NOMO-1 treated with DMSO at 0.1 percent for 48 hours (cell line): Measurements from ENCODE around the gene PTPRCAP.

ENCODE experiments used
- DNase-seq: peaks from one replicate; lab custom pipeline; 2025; ENCODE audit not compliant: unreplicated experiment; lab: John Stamatoyannopoulos, UW

PTPRCAP gene

GRCh38 chr11:67441731-67442351 lies 4.4 kb upstream of the PTPRCAP start:
- DNase-seq: no peak

DNA sequence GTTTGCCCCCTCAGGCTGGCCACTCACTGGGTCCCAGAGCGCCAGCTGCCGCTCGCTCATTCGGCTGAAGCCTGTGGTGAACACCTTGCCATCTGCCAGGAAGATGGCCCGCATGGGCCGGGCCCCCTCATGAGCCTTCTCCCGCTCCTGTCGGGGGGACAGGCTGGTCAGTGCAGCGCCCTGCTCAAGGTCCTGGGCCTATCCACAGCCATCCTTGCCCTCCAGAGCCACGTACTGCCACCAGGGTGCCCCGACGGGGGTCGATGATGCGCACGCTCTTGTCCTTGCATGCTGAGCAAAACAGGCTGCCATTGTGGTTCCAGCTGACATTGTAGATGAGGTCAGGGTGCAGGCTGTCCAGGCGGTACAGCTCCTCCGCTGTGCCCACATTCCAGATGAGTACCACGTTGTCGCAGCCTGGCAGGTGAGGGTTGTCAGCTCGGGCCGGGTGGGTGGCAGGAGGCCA lies 3.6 kb upstream of the PTPRCAP start:
- no peak for DNase-seq

- DNase-seq: no peak
Observed at GRCh38 chr11:67440229-67441097, 3.0 kb upstream of the PTPRCAP start.

DNA sequence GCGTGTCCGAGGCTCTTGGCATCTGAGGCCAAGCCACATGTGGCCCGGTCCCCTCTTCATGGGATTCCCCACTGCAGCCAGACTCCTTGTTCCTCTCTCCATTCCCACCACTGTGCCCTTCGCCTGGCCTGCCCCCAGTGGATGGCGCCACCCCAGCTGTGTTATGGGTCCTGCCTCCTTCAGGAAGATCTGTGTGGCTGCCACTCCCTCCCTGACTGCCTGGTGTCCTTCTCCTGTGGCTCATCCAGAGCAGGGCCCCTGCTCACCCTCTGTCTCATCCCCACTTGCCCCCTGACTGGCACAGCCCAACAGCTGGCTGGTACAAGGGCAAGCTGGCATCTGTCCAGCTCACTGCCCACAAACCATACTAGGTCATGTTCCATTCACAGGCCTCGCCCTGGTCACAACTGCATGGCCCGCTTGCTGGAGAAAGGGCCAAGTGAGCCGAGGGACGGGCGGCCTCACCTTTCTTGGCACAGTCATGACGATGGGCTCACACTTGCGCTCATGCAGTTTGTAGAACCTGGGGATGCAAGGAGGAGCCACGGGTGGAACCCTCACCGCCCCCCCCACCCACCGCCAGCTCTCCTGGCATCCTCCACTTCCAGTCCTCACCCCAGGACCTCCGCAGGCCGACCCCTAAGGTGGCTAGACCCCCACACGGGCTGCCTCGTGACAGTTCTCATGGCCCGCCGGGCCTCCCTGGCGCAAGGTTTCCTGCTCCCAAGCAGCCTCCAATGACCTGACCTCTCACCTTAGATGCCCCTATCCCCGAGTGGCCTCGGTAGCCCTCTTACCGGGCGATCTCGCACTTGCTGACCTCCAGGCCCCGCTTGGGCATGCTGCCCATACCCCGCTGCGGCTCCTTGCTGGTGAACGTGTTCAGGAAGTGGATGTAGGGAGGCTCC lies 2.1 kb upstream of the PTPRCAP start:
- DNase-seq: peak; percentile 32

- DNase-seq: no peak
Observed at GRCh38 chr11:67438158-67438902, 848 bp upstream of the PTPRCAP start.

GRCh38 chr11:67437809-67438157 lies 301 bp upstream of the PTPRCAP start:
- DNase-seq: no peak

DNA sequence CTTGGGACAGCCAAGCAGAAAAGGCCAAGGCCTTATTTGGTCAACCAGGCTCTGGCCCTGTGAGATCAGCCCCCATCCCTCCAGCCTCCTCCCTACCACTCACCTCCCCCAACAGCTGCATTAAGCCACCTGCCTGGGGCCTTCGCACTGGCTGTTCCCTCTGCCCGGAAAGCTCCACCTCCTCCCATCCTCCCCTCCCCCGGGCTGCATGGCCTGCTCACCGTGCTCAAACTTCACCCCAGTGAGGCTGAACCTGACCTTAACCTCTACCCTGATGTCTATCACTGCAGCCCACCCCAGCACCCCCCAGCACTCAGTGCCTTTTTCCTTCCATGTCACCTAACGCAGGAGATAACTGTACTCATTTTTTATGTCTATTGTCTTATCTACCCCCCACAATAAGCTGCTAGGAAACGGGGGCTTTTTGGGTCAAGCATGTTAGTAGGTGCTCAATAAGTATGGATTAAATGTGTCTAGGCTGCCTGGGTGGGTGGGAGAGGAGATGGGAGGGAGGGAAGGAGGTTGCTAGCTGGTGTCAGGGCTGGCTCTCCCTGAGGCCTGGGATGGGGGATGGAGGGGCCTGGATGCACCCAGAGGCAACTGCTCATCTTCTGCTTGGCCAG lies 912 bp downstream of the PTPRCAP start:
- no peak for DNase-seq

DNA sequence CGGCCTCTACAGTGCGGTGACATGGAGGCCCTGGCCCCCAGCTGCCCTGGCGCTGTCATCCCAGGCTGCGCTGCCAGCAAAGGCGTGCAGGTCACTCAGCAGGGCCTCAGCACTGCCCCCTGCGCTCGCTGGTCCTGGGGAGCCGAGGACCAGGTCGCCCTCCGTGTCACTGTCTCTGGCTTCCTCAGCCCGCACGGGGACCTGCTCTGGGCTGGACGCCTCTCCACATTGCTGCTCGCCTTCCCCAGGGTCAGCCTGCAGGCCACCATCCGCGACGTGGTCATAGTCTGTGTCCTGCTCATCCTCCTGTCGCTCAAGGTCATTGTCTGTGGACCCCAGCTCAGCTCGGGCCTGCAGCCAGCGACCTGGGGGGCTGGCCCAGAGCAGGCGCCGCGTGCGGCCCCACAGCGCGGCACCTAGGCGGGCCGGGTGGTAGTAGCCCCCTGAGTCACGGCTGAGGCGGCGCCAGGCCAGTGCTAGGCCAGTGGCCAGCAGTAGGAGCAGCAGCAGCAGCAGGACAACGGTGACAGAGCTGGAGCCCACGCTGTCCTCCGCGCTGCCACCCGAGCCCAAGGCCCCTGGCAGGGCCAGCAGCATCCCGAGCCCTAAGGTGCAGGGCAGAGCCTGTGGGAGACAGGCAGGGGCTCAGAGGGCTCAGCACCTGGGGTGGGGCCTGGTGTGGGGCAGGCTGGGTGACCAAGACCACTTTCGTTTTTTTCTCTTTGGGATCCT lies 1.6 kb downstream of the PTPRCAP start:
- DNase-seq: no peak

- DNase-seq: no peak
Observed at GRCh38 chr11:67435031-67435726, 2.3 kb downstream of the PTPRCAP start.

DNA sequence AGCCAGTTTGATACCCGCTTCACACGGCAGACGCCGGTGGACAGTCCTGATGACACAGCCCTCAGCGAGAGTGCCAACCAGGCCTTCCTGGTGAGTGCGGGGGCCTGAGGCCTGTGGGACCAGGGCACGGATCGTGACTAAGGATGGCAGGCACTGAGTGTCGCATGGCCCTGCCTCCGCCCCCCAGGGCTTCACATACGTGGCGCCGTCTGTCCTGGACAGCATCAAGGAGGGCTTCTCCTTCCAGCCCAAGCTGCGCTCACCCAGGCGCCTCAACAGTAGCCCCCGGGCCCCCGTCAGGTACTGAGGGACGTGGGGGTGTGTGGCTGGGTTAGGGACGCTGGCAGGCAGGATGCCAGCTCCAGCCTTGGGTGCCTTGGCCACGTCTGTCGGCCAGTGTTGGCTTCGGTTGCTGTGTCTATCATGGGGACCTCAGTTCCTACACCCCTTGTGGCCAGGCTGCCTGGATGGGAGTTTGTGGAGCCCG lies 3.0 kb downstream of the PTPRCAP start:
- DNase-seq: no peak

DNA sequence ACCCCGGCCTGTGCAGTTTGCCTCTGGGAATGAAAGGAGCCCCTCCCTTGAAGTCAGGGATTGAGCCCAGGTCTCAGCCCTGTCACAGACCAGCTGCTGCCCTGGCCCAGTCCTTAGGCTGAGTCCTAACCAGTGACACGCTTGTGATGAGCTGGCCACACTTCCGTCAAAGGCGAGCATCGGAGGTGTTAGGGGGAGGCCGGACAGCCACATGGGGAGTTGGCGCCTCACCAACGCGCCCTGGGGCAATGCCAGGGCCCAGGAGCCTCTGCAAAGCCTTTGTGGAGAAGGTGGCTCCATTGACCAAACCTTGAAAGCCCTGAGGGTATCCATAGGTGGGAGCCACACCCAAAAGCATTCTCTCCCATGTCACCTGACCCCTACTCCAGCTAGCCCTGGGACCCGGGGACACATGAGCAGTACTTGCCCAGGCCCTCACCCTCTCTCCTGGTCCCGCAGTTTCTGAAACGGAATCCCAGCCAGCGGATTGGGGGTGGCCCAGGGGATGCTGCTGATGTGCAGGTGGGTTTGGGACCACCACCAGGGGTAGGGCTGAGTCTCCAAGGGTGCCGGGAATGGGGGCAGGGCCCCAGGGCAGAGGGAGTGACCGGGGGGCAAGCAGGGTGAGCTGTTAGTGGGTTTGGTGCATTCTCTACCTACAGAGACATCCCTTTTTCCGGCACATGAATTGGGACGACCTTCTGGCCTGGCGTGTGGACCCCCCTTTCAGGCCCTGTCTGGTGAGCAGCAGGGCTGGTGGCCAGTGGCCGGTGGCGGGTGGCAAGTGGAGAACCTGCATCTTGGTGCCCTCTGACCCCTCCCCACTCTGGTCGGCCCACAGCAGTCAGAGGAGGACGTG lies 3.7 kb downstream of the PTPRCAP start:
- no peak for DNase-seq

- DNase-seq: no peak
Observed at GRCh38 chr11:67432655-67433349, 4.7 kb downstream of the PTPRCAP start.

DNA sequence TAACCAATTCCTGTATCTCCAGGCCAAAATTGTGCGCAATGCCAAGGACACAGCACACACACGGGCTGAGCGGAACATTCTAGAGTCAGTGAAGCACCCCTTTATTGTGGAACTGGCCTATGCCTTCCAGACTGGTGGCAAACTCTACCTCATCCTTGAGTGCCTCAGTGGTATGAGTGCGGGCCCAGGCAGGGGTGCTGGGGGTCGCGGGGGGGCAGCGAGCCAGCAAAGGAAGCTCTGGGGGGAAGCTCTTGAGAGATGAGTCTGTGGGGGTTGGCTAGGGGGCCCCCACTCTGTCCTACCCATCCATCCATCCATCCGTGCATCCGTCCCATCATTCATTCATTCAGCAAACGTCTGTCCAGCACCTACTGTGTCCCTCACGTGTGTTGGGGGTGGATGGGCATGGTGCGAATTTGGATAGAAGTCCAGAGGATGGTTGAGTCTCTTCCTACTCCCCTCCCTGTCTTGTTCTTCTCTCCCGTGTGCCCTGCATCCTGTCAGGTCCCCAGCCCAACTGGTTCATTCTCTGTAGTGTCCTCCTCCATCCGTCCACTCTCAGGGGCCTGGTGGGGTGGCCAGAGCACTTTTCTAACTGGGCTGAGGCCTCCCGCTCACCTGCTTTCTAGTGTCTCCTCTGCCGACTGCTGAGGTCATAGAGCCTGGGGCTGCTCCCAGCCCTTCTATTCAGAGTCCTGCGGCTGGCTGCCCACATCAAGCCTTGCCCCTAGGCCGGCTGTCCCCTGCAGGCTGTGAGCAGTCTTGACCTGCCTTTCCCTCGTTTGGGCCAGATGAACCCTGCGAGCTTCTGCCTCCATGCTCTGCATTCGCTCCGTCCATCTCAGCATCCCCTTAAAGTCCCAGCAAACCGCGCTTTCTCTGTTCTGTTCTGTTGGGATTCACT lies 5.9 kb downstream of the PTPRCAP start:
- no peak for DNase-seq

- no peak for DNase-seq
Observed at GRCh38 chr11:67429722-67430121, 7.8 kb downstream of the PTPRCAP start.

- no peak for DNase-seq
Observed at GRCh38 chr11:67429038-67429668, 8.3 kb downstream of the PTPRCAP start.
